MCF 10A (cell line): ENCODE measurements around the gene RTP3. TPM values are rescaled to one million over a fixed set of nuclear protein-coding genes. Genes with fewer than 3 reads are reported as not detected.

Source experiments
- BruUV-seq: library from RNA; stranded (reverse); fragments of 400-500 nt; replicated peaks from 2 replicates; lab custom pipeline; 2021; lab: Mats Ljungman, UMichigan
- CTCF ChIA-PET: fragments of 300-600 bp; sonication (Branson Sonifier 250); formaldehyde crosslinking; extraction: SDS; loops from one replicate; lab custom pipeline; 2021; ENCODE audit warnings: antibody characterized with exemption, inconsistent platforms; lab: Yijun Ruan, JAX
- POLR2A ChIA-PET: fragments of 300-600, 350-650 bp; sonication (Branson Sonifier 250); formaldehyde crosslinking; extraction: SDS; loops from one replicate; lab custom pipeline; 2020; ENCODE audit warnings: antibody characterized with exemption, inconsistent platforms; lab: Yijun Ruan, JAX
- DNase-seq: peaks from one replicate; pipeline ENCODE4 v3.0.0-alpha.2; 2018; ENCODE audit not compliant: unreplicated experiment
- H3K27ac Mint-ChIP-seq: one replicate; pipeline ENCODE4 v1.8.0; 2022; ENCODE audit warnings: mild to moderate bottlenecking, low read depth, mixed read lengths; ENCODE audit not compliant: unreplicated experiment
- H3K27me3 Mint-ChIP-seq: one replicate; pipeline ENCODE4 v1.8.0; 2022; ENCODE audit warnings: mixed read lengths; ENCODE audit not compliant: insufficient read depth, unreplicated experiment
- H3K36me3 Mint-ChIP-seq: one replicate; pipeline ENCODE4 v1.8.0; 2022; ENCODE audit warnings: mild to moderate bottlenecking, moderate library complexity, mixed read lengths; ENCODE audit not compliant: insufficient read depth, unreplicated experiment
- H3K4me1 Mint-ChIP-seq: one replicate; pipeline ENCODE4 v1.8.0; 2022; ENCODE audit warnings: mixed read lengths; ENCODE audit not compliant: insufficient read depth, unreplicated experiment
- H3K4me3 Mint-ChIP-seq: one replicate; pipeline ENCODE4 v1.8.0; 2022; ENCODE audit warnings: mild to moderate bottlenecking, moderate library complexity, mixed read lengths; ENCODE audit not compliant: unreplicated experiment
- H3K9me3 Mint-ChIP-seq: one replicate; pipeline ENCODE4 v1.8.0; 2022; ENCODE audit warnings: mixed read lengths; ENCODE audit not compliant: unreplicated experiment
- CTCF ChIP-seq: fragments of 200-600 bp; IDR thresholded peaks from one replicate; pipeline ENCODE4 v1.8.0; 2022; ENCODE audit warnings: antibody characterized with exemption, mild to moderate bottlenecking; ENCODE audit not compliant: unreplicated experiment
- intact Hi-C: fragments of 100-400 bp; cut with micrococcal nuclease; formaldehyde crosslinking; loops from 2 replicates; pipeline ENCODE4 v1.14.1; 2022
- total RNA-seq: library from RNA; stranded (reverse); gene quantifications from 2 replicates; pipeline ENCODE4 v1.2.3, GENCODE V29; 2022

The RTP3 gene
- total RNA-seq, 1 experiment from 2014 or later = not detected

- BruUV-seq = no TSS peak
Observed at GRCh38 chr3:46540550-46540949, 42.8 kb downstream of the RTP3 start.

GRCh38 chr3:46541835-46542234, 44.1 kb downstream of the RTP3 start:
- intact Hi-C loops = no loop called here
- Mint-ChIP-seq H3K27ac (peak overlapping the region; percentile 13), H3K4me1 (peaks cover 6% of the 10 kb centered on the region), H3K27me3 (no peaks in the 10 kb centered on the region), H3K9me3 (no peaks in the 10 kb centered on the region), H3K4me3 (no peak overlapping the region), H3K36me3 (no peaks in the 10 kb centered on the region)
- TF ChIP-seq CTCF = no peak
- ChIA-PET CTCF (interaction anchor here (1.3 to 1.8 kb wide), 2 partner anchors 16 to 53 kb away, joined by 3 to 6 read pairs; no protein-coding TSS in a partner anchor), POLR2A (interaction anchor here (1.8 kb wide), 1 partner anchor 25 kb away, joined by 5 read pairs; no protein-coding TSS in a partner anchor)
- no peak for DNase-seq
- no TSS peak for BruUV-seq

More at GRCh38 chr3:46540550-46540949, 42.8 kb downstream of the RTP3 start:
- Mint-ChIP-seq H3K27ac (no peak overlapping the region), H3K4me3 (no peak overlapping the region), H3K27me3 (no peaks in the 10 kb centered on the region), H3K9me3 (no peaks in the 10 kb centered on the region), H3K4me1 (peaks cover 6% of the 10 kb centered on the region), H3K36me3 (no peaks in the 10 kb centered on the region)
- DNase-seq = no peak
- intact Hi-C loops = no loop called here
- TF ChIP-seq CTCF = no peak
- ChIA-PET CTCF (interaction anchor here (1.0 kb wide), 1 partner anchor 52 kb away, joined by 3 read pairs; no protein-coding TSS in a partner anchor), POLR2A (interaction anchor here (1.8 kb wide), 1 partner anchor 23 kb away, joined by 5 read pairs; no protein-coding TSS in a partner anchor)

- no peaks in the 10 kb centered on the region for H3K9me3 Mint-ChIP-seq
- H3K4me1 Mint-ChIP-seq = peaks cover 6% of the 10 kb centered on the region
Observed at GRCh38 chr3:46542344-46542743, 44.6 kb downstream of the RTP3 start.

More at GRCh38 chr3:46542344-46542743, 44.6 kb downstream of the RTP3 start:
- ChIA-PET POLR2A (interaction anchor here (0.6 to 1.4 kb wide), 2 partner anchors 23 to 1283 kb away, joined by 3 read pairs; no protein-coding TSS in a partner anchor), CTCF (interaction anchor here (0.6 to 1.8 kb wide), 5 partner anchors 9 to 457 kb away, joined by 3 to 6 read pairs (median 3); no protein-coding TSS in a partner anchor)
- Mint-ChIP-seq H3K36me3 (no peaks in the 10 kb centered on the region), H3K27me3 (no peaks in the 10 kb centered on the region), H3K4me3 (no peak overlapping the region), H3K27ac (peak overlapping the region; percentile 13)
- BruUV-seq = no TSS peak
- no peak for DNase-seq
- intact Hi-C loops = no loop called here
- no peak for TF ChIP-seq CTCF
